SJCRH30 (cell line): ENCODE results near the gene VPS37D. TPM values are rescaled to one million over a fixed set of nuclear protein-coding genes. Genes with fewer than 3 reads are reported as not detected.

ENCODE experiments used
- DNase-seq, 2 experiments: peaks; one replicate each; pipeline ENCODE4 v3.0.0-alpha.2; 2015 to 2020
- H3K27ac ChIP-seq: fragments of 250-450 bp; sonication (Bioruptor Pico); 2 replicates; pipeline ENCODE4 v1.5.1; 2020; ENCODE audit warnings: mild to moderate bottlenecking, moderate library complexity
- H3K27me3 ChIP-seq: fragments of 250-450 bp; sonication (Bioruptor Pico); 2 replicates; pipeline ENCODE4 v1.5.1; 2020; ENCODE audit warnings: mild to moderate bottlenecking, moderate library complexity
- H3K36me3 ChIP-seq: fragments of 250-450 bp; sonication (Bioruptor Pico); 2 replicates; pipeline ENCODE4 v1.5.1; 2020; ENCODE audit warnings: mild to moderate bottlenecking, moderate library complexity
- H3K4me1 ChIP-seq: fragments of 250-450 bp; sonication (Bioruptor Pico); 2 replicates; pipeline ENCODE4 v1.5.1; 2020; ENCODE audit warnings: mild to moderate bottlenecking, moderate library complexity
- H3K4me3 ChIP-seq: fragments of 250-450 bp; sonication (Bioruptor Pico); 2 replicates; pipeline ENCODE4 v1.5.1; 2020; ENCODE audit warnings: mild to moderate bottlenecking, moderate library complexity
- H3K9me3 ChIP-seq: fragments of 250-450 bp; sonication (Bioruptor Pico); replicated peaks from 2 replicates; pipeline ENCODE4 v1.5.1; 2020; ENCODE audit warnings: mild to moderate bottlenecking, moderate library complexity
- total RNA-seq: library from RNA; depleted of rRNA; stranded (reverse); fragments of >200 nt; shearing (Covaris generic); gene quantifications from 2 replicates; pipeline ENCODE4 v1.2.3, GENCODE V29; 2014

The VPS37D gene
- total RNA-seq, 1 experiment from 2014 or later: 0.53 TPM

DNA sequence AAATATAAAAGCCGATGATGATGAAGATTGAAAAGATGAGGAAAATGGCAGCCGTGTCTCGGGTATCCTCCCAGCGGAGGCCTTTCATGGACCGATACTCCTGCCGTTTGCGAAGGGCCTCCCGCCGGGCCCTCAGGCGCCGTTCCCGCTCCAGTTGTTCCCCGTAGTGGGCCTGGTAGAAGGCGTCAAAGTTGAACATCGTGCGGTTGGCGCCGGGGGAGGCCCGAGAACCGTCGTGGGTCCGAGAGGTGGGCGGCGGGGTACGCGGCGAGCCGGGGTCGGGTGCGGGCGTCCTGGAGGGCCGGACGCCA, 15.1 kb downstream of the VPS37D start:
- H3K27ac ChIP-seq: peak overlapping the region; percentile 76
- no peak for DNase-seq
- no peaks in the 10 kb centered on the region for H3K27me3 ChIP-seq
- H3K9me3 ChIP-seq: no peaks in the 10 kb centered on the region
- peaks cover 6% of the 10 kb centered on the region for H3K4me1 ChIP-seq
- H3K36me3 ChIP-seq: peaks cover 12% of the 10 kb centered on the region
- H3K4me3 ChIP-seq: peak overlapping the region; percentile 95

DNA sequence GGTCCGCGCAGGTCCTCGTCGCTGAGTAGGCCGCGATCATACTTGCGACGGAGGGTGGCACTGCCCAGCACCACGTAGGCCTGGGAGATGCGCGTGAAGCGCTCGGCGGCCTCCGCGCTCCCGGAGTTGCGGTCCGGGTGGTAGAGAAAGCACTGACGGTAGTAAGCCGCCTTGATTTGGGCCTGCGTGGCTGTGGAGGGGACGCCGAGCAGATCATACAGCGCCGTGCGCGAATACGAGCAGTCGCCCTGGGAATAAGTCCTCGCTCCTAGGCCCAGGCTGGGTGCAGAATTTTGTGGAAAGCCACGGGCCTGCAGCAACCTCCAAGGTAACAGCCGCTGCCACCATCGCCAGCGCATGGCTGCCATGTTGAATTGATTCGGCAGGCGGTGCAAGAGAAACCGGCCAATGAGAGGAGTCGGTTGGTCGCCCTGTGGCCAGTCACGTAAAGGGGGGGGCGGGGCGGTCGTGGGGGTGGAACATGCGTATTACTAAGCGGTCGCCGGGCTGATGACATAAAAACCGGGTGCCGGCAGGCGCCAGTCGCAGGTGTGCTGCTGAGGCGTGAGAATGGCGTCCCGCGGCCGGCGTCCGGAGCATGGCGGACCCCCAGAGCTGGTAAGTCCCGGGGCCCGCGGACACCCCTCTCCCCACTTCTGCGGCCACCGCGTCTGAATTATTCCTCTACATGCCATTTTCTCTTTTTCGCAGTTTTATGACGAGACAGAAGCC, 15.6 kb downstream of the VPS37D start, which contains the start of the genes BUD23 and DNAJC30:
BUD23 (plus strand) TSS at position 542 of the 732 bp plus-strand sequence; CDS start at position 571, 29 bp downstream.
DNAJC30 (minus strand) TSS at position 398 of the 732 bp plus-strand sequence; CDS start at position 368, 30 bp downstream.
- Histone ChIP-seq H3K9me3 (no peaks in the 10 kb centered on the region), H3K4me3 (peak within 1 kb of the TSS; percentile 95), H3K4me1 (peaks cover 6% of the 10 kb centered on the region), H3K27ac (peak within 1 kb of the TSS; percentile 76), H3K27me3 (no peaks in the 10 kb centered on the region), H3K36me3 (peaks cover 12% of the 10 kb centered on the region)
- peak; percentile 98 to 99 for DNase-seq

DNA sequence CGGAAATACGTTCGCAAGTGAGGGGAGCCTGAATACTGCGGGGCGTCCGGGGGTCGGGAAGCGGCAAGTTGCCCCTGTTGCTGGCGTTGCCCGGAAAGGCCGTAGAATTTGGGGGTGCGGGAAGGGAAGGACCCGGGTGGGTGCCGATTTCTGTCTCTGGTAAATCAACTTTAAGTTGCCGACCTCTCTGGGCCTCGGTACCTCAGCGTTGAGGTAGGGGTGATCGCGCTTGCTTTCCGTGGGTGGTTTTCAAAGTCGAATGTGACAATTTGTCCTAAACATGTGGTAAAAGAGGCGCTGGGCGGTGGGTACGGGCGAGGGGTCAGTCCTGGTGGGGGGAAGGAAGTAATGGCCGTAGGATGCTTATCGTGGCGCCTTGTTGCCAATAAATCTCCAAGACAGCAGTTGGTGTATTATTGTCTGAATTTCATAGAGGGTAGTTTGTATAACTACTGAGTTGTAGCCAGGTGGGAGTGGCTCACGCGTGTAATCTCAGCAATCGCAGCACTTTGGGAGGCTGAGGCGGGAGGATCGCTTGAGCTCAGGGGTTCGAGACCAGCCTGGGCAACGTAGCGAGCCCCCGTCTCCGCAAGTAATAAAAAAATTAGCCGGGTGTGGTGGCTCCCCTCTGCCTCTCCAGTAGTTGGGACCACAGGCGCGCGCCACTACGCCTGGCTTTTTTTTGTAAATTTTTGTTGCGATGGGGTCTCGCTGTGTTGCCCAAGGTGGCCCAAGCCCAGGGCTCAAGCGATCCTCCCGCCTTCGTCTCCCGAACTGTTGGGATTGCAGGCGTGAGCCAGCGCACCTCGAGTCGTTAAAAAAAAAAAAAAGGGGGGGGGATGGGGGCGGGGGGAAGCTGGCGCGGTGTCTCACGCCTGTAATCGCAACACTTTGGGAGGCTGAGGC, 16.4 kb downstream of the VPS37D start:
- no peak for DNase-seq
- H3K36me3 ChIP-seq: peaks cover 13% of the 10 kb centered on the region; the same call in 1 of the 2 replicates
- H3K27ac ChIP-seq: peak overlapping the region; percentile 76
- H3K27me3 ChIP-seq: no peaks in the 10 kb centered on the region
- H3K9me3 ChIP-seq: no peaks in the 10 kb centered on the region
- peaks cover 6% of the 10 kb centered on the region for H3K4me1 ChIP-seq
- H3K4me3 ChIP-seq: peak overlapping the region; percentile 95

DNA sequence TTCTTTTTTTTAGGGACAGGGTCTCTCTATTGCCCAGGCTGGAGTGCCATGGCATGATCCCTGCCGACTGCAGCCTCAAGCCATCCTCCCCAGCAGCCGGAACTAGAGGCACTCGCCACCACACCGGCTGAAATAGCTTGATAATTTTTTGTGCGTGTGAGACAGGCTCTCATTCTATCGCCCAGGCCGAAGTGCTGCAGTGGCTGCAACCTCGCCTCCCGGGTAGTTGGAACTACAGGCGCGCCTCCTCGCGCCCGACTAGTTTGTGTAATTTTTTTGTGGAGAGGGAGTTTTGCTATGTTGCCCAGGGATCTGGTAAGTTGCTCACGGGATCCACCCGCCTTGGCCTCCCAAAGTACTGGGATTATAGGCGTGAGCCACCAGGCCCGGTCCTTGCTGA, 17.7 kb downstream of the VPS37D start:
- H3K27ac ChIP-seq: no peak overlapping the region
- no peak for DNase-seq
- no peaks in the 10 kb centered on the region for H3K27me3 ChIP-seq
- H3K36me3 ChIP-seq: peaks cover 15% of the 10 kb centered on the region; the same call in 1 of the 2 replicates
- no peaks in the 10 kb centered on the region for H3K9me3 ChIP-seq
- peaks cover 6% of the 10 kb centered on the region for H3K4me1 ChIP-seq
- H3K4me3 ChIP-seq: no peak overlapping the region

DNA sequence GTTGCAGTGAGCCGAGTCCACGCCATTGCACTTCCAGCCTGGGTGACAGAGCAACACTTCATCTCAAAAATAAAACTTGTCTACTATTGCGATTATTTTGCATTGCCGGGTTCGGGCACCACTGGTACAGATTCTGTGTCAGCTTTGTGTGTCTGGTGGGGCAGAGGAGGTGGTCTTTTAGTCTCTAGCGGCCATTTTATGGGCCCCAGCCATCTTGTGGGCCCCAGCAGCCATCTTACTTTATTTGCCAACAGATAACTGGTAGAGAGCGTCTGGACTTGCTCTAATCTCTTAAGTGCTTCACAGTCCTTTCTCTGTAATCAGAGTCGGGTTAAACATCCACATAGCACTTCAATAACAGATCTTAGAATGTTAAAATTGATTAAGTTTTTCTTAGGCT, 20.7 kb downstream of the VPS37D start:
- Histone ChIP-seq H3K27me3 (no peaks in the 10 kb centered on the region), H3K4me3 (no peak overlapping the region), H3K4me1 (no peaks in the 10 kb centered on the region), H3K36me3 (peaks cover 35% of the 10 kb centered on the region), H3K27ac (no peak overlapping the region), H3K9me3 (no peaks in the 10 kb centered on the region)
- no peak for DNase-seq

DNA sequence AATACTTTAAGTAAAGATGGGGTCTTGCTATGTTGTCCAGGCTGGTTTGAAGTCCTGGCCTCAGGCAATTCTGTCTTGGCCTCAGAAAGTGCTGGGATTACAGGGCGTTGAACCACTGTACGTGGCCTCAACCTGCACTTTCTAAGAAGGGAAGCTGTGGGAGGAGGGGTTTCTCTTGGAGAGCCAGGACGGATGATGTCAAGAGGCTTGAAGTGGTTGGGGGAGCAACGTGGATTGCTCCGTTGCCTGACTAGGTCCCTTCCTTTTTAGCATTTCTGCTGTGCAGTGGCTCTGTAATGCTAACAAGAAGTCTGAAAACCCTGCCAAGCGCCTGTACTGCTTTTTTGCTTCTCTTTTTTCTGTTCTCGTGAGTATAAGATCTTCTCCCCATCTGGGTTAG, 23.0 kb downstream of the VPS37D start:
- Histone ChIP-seq H3K27ac (no peak overlapping the region), H3K27me3 (no peaks in the 10 kb centered on the region), H3K9me3 (no peaks in the 10 kb centered on the region), H3K4me3 (no peak overlapping the region), H3K36me3 (peaks cover 43% of the 10 kb centered on the region), H3K4me1 (no peaks in the 10 kb centered on the region)
- DNase-seq: no peak

DNA sequence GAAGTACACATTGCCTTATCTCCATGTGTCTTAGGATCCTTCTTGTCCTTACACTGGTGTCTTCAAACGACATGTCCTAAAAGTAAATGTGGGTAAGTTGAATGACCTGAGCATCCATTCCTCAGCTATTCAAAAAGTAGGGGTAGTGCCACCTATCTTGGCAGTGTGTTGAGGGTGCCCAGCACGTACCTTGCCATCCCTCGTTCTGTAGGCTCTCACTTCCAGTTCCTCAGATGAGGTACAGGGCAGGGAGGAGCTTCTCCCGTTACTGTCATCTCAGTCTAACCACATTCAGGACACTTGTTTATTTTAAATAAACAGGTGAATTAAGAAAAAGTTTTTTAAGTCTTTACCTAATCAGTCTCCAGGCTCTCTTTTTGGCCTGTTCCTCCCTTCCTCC, 28.7 kb downstream of the VPS37D start:
- Histone ChIP-seq H3K36me3 (peaks cover 48% of the 10 kb centered on the region), H3K27me3 (no peaks in the 10 kb centered on the region), H3K4me1 (no peaks in the 10 kb centered on the region), H3K27ac (no peak overlapping the region), H3K4me3 (no peak overlapping the region), H3K9me3 (no peaks in the 10 kb centered on the region)
- no peak for DNase-seq

DNA sequence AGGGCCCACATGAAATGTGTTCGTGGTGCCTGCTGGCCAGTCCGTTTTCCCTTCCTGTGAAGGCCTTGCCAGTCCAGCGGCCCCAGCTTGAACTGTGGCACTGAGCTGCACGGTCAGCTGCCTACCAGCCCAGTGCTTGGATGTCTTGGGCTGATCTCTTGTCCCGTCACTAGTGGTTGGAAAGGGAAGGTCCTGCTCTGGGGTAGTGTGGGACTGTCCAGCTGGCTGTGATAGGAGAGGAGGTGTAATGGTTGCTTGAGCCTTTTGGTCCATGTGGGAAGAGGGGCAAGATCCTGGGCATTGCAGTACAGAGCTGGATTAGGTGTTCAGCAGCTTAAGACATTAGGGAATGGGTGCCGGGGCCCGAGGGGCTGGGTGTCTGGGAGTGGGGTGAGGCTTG, 30.8 kb downstream of the VPS37D start:
- DNase-seq: no peak
- peaks cover 40% of the 10 kb centered on the region for H3K36me3 ChIP-seq
- H3K4me3 ChIP-seq: no peak overlapping the region
- no peaks in the 10 kb centered on the region for H3K9me3 ChIP-seq
- no peaks in the 10 kb centered on the region for H3K27me3 ChIP-seq
- H3K4me1 ChIP-seq: no peaks in the 10 kb centered on the region
- H3K27ac ChIP-seq: no peak overlapping the region

DNA sequence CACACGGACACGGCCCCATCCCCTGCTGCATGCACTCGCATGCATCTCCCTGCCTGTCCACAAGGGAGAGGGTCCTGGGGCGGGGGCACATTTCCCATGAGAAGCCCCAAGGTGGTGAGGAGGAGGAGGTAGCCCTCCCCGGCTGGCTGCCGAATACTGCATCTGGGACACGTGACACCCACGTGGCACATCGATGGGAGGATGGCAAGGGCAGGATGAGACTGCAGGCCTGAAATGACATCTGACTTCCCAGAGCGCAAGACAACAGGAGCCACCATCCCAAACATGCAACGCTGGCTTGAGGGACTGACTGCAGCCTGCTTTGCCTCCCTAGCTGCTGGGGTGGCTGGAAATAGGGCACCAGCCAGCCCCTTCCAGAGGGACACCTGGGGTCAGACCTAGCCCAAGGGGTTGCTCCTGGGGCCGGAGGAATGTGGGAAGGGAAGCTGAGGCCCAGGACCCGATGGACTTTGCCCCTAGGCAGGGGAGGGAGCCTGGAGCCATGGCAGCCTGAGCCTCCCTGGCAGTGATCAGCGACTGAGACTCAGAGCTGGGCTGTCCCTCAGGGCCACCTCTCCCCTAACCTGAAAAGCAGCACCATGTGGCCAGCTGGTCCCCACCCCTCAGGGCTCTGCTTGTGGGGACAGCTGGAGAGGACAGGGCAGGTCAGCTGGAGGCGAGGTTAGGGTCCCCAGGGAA, 31.9 kb downstream of the VPS37D start:
- Histone ChIP-seq H3K9me3 (no peaks in the 10 kb centered on the region), H3K4me1 (no peaks in the 10 kb centered on the region), H3K27me3 (no peaks in the 10 kb centered on the region), H3K27ac (no peak overlapping the region), H3K36me3 (peaks cover 40% of the 10 kb centered on the region), H3K4me3 (no peak overlapping the region)
- no peak for DNase-seq

DNA sequence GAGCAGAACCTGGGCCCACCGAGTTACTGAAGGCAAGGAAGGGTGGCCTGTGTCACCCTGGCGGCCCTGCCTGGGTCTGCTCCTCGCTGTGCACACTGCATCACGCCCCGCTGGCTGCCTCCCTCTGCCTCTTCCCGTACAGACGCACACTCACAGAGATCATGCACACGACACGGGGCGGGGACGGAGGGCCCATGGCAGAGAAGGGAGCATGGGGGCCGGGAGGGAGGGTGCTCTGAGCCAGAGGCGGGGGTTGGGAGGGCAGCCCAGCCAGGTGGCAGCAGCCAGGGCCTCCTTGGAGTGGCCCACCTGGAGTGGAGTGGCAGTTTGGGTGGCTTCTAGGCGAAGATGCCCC, 32.4 kb downstream of the VPS37D start:
- DNase-seq: no peak
- peaks cover 40% of the 10 kb centered on the region for H3K36me3 ChIP-seq
- H3K27me3 ChIP-seq: no peaks in the 10 kb centered on the region
- no peak overlapping the region for H3K27ac ChIP-seq
- H3K9me3 ChIP-seq: no peaks in the 10 kb centered on the region
- H3K4me3 ChIP-seq: no peak overlapping the region
- H3K4me1 ChIP-seq: no peaks in the 10 kb centered on the region

DNA sequence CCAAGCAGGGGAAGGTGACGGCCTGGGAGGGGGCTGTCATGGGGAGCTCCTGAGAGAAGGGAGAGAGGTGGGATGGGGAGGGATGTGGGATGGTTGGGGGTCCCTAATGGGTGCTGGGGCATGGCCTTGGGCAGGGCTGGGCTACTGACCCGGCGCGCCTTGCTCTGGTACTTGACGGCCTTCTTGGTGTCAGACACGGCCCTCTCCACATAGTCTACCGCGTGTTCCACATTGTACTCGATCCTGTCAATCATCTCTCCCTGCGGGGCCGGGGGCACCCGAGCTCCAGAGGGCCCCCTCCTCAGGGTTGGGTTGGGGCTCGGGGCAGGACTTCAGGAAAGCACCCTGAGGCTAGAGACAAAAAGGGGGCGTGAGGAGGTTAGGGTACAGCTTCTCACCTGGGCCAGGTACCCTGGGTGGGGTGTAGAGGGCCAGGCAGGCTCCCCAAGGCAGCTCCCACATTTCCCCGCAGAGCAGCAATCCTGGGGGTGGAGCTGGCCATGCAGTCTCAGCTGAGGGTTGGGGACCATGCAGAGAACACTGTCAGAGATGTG, 33.0 kb downstream of the VPS37D start:
- peaks cover 35% of the 10 kb centered on the region for H3K36me3 ChIP-seq
- H3K4me3 ChIP-seq: no peak overlapping the region
- no peaks in the 10 kb centered on the region for H3K27me3 ChIP-seq
- H3K9me3 ChIP-seq: no peaks in the 10 kb centered on the region
- no peaks in the 10 kb centered on the region for H3K4me1 ChIP-seq
- DNase-seq: no peak
- H3K27ac ChIP-seq: no peak overlapping the region

DNA sequence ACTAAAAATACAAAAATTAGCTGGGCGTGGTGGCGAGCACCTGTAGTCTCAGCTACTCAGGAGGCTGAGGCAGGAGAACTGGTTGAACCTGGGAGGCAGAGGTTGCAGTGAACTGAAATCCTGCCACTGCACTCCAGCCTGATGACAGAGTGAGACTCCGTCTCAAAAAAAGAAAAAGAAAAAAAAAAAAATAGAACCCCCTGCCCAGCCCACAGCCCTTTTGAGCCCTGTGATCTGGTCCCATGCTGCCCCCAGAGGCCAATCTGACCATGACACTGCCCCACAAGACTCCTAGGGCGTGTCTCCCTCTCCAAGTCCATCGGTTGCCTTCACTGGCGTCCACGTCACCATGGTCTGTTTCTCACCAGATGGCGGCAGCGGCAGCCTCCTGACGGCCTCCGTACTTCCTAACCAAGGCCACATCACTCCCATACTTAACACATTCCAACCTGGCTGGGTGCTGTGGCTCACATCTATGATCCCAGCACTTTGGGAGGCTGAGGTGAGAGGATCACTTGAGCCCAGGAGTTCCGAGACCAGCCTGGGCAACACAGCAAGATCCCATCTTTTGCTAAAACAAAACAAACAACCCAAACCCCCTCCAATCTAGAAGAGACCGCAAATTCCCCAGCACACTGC, 33.8 kb downstream of the VPS37D start:
- Histone ChIP-seq H3K4me3 (no peak overlapping the region), H3K36me3 (peaks cover 30% of the 10 kb centered on the region)

DNA sequence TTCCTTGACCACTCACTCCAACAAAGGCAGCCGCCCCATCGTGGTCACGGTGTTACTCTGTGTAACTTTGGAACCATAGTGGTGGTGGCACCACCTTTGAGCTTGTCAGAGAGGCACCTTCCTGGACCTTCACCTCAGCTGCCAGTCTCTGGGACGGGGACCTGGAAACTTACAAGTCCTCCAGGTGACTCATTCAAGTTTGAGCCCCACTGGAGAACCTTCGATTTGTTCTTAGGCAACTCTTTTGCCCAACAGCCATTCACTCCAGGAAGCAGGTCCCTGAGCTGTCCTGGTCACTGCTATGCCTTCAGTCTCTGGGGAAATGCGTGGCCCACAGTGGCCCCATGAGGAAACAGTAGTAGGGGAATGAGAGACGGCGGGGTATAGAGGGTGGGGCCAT, 34.6 kb downstream of the VPS37D start:
- no peak for DNase-seq
- H3K27ac ChIP-seq: no peak overlapping the region
- no peak overlapping the region for H3K4me3 ChIP-seq
- H3K27me3 ChIP-seq: no peaks in the 10 kb centered on the region
- no peaks in the 10 kb centered on the region for H3K4me1 ChIP-seq
- no peaks in the 10 kb centered on the region for H3K9me3 ChIP-seq
- H3K36me3 ChIP-seq: peaks cover 26% of the 10 kb centered on the region; the same call in 1 of the 2 replicates

More for the DNA sequence above, 33.8 kb downstream of the VPS37D start:
- Histone ChIP-seq H3K4me1 (no peaks in the 10 kb centered on the region), H3K27me3 (no peaks in the 10 kb centered on the region), H3K27ac (no peak overlapping the region), H3K9me3 (no peaks in the 10 kb centered on the region)
- peak; percentile 44 to 63 for DNase-seq

DNA sequence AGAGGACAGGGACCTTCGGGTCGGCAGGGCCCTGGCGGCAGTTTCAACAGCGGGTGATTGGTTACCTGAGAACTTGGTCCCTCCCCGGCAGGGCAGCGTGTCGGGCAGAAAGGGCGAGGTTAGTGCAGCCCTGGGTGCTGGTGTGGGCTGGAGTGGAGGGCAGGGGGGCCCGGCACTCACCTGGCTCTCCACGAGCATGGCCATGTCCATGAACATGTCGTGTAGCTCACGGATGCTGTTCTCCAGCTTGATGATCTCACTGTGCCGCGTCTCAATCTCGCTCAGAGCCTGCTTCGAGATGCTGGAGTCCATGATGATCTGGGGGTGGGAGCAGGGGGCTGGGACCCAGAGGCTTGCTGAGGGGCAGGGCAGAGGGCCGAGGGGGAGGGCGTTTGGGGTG, 35.0 kb downstream of the VPS37D start:
- Histone ChIP-seq H3K36me3 (peaks cover 25% of the 10 kb centered on the region; the same call in 1 of the 2 replicates), H3K4me1 (no peaks in the 10 kb centered on the region), H3K27me3 (no peaks in the 10 kb centered on the region), H3K9me3 (no peaks in the 10 kb centered on the region), H3K27ac (no peak overlapping the region), H3K4me3 (no peak overlapping the region)
- no peak for DNase-seq
